ENCODE data around the gene IGF1R.

- TF ChIP-seq CTCF (IDR thresholded peaks at IDR 0.05) (no peak), POLR2A (IDR thresholded peaks at IDR 0.05) (no peak)
These were observed 271.9 kb downstream of the IGF1R start for GRCh38 chr15:98920091-98920880.
